ENCODE data around the gene OR2L8.

GRCh38 chr1:247948558-247948957 is at the start of gene OR2L8:
- TF ChIP-seq, protein P1, sequence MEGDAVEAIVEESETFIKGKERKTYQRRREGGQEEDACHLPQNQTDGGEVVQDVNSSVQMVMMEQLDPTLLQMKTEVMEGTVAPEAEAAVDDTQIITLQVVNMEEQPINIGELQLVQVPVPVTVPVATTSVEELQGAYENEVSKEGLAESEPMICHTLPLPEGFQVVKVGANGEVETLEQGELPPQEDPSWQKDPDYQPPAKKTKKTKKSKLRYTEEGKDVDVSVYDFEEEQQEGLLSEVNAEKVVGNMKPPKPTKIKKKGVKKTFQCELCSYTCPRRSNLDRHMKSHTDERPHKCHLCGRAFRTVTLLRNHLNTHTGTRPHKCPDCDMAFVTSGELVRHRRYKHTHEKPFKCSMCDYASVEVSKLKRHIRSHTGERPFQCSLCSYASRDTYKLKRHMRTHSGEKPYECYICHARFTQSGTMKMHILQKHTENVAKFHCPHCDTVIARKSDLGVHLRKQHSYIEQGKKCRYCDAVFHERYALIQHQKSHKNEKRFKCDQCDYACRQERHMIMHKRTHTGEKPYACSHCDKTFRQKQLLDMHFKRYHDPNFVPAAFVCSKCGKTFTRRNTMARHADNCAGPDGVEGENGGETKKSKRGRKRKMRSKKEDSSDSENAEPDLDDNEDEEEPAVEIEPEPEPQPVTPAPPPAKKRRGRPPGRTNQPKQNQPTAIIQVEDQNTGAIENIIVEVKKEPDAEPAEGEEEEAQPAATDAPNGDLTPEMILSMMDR (IDR thresholded peaks at IDR 0.05): no peak
- TF ChIP-seq POLR2AphosphoS5 (IDR thresholded peaks at IDR 0.05; ENCODE audit: low read depth, low read length) (no peak), TCF7L2 (IDR thresholded peaks at IDR 0.05; ENCODE audit: low read depth, low read length) (no peak)
